Activated effector memory CD4-positive, alpha-beta T cell treated with Interleukin-2 at 50 U/mL for 16 hours (primary cell): ENCODE measurements around the gene FGF5.
"Not testable (repeated sequence)": the region's sequence is repeated elsewhere in the genome, so short reads cannot be mapped to it uniquely, and the experiment has no call there.

Source experiments
- DNase-seq: peaks from one replicate; pipeline ENCODE4 v3.0.0-alpha.2; 2020

Gene FGF5

GRCh38 chr4:80255329-80256095 lies 11.0 kb upstream of the FGF5 start:
- DNase-seq = no peak

GRCh38 chr4:80257851-80258250 lies 8.6 kb upstream of the FGF5 start:
- no peak for DNase-seq

GRCh38 chr4:80259012-80259411 lies 7.5 kb upstream of the FGF5 start:
- DNase-seq = no peak

GRCh38 chr4:80259817-80260216 lies 6.6 kb upstream of the FGF5 start:
- no peak for DNase-seq

GRCh38 chr4:80261989-80262600 lies 4.4 kb upstream of the FGF5 start:
- no peak for DNase-seq

- no peak for DNase-seq
These were observed 2.7 kb upstream of the FGF5 start for GRCh38 chr4:80263541-80264351.

- DNase-seq = no peak
These were observed 2.2 kb upstream of the FGF5 start for GRCh38 chr4:80264352-80264647.

GRCh38 chr4:80264825-80265224 lies 1.6 kb upstream of the FGF5 start:
- no peak for DNase-seq

- DNase-seq = no peak
These were observed 752 bp upstream of the FGF5 start for GRCh38 chr4:80265571-80266252.

- DNase-seq = no peak
These were observed 477 bp downstream of the FGF5 start for GRCh38 chr4:80266902-80267380.

- DNase-seq = no peak
These were observed 1.8 kb downstream of the FGF5 start for GRCh38 chr4:80268081-80268823.

- no peak for DNase-seq
These were observed 2.5 kb downstream of the FGF5 start for GRCh38 chr4:80268936-80269335.

- DNase-seq = no peak
These were observed 3.9 kb downstream of the FGF5 start for GRCh38 chr4:80270321-80270720.

- no peak for DNase-seq
These were observed 4.4 kb downstream of the FGF5 start for GRCh38 chr4:80270868-80271267.

- no peak for DNase-seq
These were observed 5.3 kb downstream of the FGF5 start for GRCh38 chr4:80271801-80272200.

- DNase-seq = no peak
These were observed 10.5 kb downstream of the FGF5 start for GRCh38 chr4:80276931-80277330.

- no peak for DNase-seq
These were observed 13.3 kb downstream of the FGF5 start for GRCh38 chr4:80279751-80280150.

GRCh38 chr4:80286451-80286850 lies 20.0 kb downstream of the FGF5 start:
- no peak for DNase-seq

GRCh38 chr4:80290665-80291064 lies 24.2 kb downstream of the FGF5 start:
- not testable (repeated sequence) for DNase-seq

GRCh38 chr4:80294206-80294605 lies 27.7 kb downstream of the FGF5 start:
- no peak for DNase-seq

- DNase-seq = no peak
These were observed 28.9 kb downstream of the FGF5 start for GRCh38 chr4:80295336-80295735.

- no peak for DNase-seq
These were observed 29.4 kb downstream of the FGF5 start for GRCh38 chr4:80295826-80296225.

- DNase-seq = no peak
These were observed 35.4 kb downstream of the FGF5 start for GRCh38 chr4:80301884-80302283.
